Choroid plexus epithelial cell (primary cell): ENCODE measurements around the gene RMC1.

Experiments
- DNase-seq: peaks from one replicate; pipeline ENCODE4 v3.0.0-alpha.2; 2010; ENCODE audit warnings: low read depth
- H3K4me3 ChIP-seq: 2 replicates; pipeline ENCODE4 v1.5.1; 2011; ENCODE audit warnings: low read depth, mild to moderate bottlenecking, control low read depth, low read length, moderate library complexity
- TF ChIP-seq, protein P1 (sequence below): conservative IDR thresholded peaks from 2 replicates; pipeline ENCODE4 v1.5.1; 2011; ENCODE audit warnings: low read depth, mild to moderate bottlenecking, control low read depth, inconsistent platforms, low read length, moderate library complexity

RMC1 gene

DNA sequence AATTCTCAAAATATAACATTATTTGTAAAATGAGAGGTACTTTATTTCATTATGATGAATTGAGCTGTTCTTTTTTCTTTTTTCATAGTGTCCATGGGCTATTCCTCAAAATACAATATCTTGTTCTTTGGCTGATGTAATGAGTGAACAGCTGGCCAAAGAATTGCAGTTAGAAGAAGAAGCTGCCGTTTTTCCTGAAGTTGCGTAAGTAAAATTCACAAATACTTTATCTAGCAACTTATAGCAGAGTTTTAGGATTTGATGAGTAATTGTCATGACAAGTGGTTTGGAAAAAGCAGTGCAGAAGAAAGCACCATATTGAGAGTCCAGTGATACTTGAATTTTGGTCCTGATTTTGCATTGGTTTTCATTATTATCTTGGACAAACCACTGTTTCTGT, 40.4 kb upstream of the RMC1 start:
- TF ChIP-seq, protein P1, sequence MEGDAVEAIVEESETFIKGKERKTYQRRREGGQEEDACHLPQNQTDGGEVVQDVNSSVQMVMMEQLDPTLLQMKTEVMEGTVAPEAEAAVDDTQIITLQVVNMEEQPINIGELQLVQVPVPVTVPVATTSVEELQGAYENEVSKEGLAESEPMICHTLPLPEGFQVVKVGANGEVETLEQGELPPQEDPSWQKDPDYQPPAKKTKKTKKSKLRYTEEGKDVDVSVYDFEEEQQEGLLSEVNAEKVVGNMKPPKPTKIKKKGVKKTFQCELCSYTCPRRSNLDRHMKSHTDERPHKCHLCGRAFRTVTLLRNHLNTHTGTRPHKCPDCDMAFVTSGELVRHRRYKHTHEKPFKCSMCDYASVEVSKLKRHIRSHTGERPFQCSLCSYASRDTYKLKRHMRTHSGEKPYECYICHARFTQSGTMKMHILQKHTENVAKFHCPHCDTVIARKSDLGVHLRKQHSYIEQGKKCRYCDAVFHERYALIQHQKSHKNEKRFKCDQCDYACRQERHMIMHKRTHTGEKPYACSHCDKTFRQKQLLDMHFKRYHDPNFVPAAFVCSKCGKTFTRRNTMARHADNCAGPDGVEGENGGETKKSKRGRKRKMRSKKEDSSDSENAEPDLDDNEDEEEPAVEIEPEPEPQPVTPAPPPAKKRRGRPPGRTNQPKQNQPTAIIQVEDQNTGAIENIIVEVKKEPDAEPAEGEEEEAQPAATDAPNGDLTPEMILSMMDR, result no peak
- peak; percentile 60 for DNase-seq
- H3K4me3 ChIP-seq, result no peak overlapping the region

DNA sequence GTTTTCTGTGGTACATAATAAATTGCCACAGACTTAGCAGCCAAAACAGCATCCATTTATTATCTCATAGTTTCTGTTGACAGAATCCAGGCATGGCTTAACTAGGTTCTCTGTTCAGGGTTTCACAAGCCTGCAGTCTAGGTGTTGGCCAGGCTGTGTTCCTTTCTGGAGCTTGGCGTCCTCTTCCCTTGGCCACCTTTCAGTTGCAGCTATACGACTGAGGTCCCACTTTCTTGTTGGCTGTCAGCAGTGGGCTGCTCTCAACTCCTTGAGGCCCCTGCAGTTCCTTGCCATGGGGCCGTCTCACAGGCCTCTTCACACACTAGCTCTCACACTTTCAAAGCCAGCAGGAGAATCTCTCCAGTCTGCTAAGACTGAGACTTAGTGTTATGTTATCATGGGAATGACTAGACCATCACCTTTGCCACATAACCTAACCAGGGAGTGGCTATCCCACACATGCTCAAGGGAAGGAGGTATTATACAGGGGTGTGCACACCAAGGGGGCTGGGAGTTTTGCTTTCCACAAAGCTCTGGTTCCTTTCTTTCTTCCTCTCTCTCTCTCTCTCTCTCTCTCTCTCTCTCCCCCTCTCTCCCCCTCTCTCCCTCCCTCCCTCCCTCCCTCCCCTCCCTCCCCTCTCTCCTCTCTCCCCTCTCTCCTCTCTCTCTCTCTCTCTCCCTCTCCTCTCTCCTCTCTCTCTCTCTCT, 34.4 kb upstream of the RMC1 start:
- no peak for DNase-seq
- TF ChIP-seq, protein P1, result no peak
- no peak overlapping the region for H3K4me3 ChIP-seq

DNA sequence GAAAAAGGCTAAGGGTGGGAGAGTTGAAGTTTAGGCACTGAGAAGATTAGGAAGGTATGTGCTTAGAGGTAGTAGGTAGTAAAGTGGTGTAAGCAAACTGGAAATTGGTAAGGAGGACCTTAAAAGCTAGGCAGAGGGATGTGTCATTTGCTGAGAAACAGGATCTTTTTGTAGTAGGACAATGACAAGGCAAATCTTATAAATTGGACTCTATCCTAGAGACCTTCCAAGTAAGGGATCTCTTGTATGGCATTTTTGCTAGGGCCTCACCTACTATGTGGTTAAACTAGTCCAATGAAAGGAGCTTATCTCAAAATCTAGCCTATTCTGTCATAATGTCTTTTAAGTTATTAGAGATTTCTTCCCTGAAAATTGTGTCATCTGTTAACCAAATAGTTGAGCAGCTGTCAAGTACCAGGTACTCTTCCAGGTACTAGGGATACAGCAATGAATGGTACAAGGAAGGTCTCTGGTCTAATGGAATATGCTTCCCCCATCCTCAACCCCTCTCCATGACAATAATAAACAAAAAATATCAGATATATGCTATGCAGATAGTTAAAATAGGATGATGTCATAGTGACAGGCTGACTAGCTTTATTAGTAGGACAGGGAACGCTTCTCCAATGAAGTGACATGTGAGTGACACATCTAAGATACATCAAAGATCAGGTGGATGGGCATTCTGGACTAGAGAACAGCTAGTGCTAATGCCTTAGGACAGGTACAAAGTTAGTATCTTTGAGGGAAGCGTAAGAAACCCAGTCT, 32.5 kb upstream of the RMC1 start:
- no peak for DNase-seq
- TF ChIP-seq, protein P1, result no peak

DNA sequence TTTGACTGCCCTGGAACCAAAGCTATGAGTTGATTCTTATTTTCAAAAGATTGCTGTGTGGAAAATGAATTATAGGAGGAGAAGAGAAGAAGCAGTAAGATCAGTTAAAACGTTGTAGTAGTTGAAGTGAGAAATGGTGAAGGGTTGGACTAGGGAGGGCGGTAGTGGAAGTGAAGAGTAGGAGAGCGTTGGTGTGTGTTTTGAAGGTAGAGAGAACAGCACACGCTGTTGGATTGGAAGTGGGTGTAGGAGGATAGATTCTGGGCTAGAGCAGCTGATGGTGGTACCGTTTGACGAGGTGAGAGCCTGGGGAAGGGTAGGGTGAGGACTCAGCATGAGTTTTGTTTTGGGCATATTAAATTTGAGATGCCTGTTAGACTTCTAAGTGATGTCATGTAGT, 31.8 kb upstream of the RMC1 start:
- H3K4me3 ChIP-seq, result no peak overlapping the region
- DNase-seq, result no peak
- TF ChIP-seq, protein P1, result no peak

More for the DNA sequence above, 32.5 kb upstream of the RMC1 start:
- H3K4me3 ChIP-seq, result no peak overlapping the region

DNA sequence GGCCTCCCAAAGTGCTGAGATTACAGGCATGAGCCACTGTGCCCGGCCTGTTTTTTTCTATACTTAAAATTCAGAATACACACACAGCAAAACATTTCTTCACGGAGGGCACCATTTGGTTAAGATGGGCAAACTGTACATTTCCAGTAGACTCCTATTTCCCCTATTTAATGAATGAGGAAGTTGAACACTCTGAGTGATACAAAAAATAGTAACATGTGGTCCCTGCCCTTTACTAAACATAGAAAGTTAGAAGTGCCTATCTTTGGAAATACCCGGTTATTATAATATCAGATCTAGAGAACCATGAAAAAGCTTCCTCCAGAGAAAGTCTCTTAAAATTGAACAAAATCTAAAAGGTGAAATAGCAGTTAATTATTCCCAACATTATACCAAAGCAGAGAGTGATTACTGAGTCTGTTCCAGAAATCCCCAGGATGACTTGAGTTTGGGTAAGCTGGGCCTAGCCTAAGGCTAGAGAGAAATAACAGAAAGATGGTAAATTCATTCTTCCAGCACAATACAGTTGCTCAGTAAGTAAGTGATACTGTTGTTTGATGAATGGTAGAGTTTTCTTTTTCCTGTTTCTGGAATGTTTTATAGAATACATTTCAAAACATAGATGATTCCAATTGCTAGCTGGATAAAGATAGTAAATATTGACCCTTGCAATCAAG, 23.3 kb upstream of the RMC1 start:
- TF ChIP-seq, protein P1, result no peak
- no peak for DNase-seq
- H3K4me3 ChIP-seq, result no peak overlapping the region

DNA sequence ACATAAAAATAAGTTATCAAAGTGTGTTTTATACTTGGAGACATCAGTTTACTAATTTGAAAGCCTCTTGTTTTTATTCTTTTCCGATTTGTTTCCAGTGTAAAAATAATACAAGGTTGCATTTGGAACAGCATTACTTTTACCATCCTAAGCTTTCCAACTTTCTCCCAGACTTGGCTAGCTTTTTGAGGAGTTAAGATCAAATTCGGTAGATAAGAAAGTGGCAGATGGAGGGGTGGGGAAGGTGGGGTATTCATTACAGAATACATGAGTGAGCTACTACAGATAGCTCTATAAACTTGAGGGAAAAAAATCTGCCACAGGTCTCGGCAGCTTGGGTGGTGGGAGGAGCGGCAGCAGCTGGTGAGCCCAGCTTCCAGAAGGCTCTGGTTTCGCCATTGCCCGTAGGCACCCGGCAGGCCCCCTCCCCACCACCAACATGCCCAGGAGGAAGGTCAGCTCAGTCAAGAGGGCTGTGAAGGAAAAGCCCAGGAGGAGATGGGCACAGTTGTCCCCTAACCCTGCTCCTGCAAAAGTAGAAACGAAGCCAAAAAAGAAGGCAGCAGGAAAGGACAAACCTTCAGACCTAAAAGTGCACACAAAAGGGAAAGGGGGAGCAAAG, 18.6 kb upstream of the RMC1 start:
- H3K4me3 ChIP-seq, result no peak overlapping the region
- DNase-seq, result no peak
- TF ChIP-seq, protein P1, result no peak
